Measurements from ENCODE around the gene PCDHGA3. TPM values are rescaled to one million over a fixed set of nuclear protein-coding genes. Genes with fewer than 3 reads are reported as not detected.
"Not testable (repeated sequence)": the region's sequence is repeated elsewhere in the genome, so short reads cannot be mapped to it uniquely, and the experiment has no call there.

PCDHGA3 gene
- total RNA-seq, 3 donors from 2014 or later, result 0.24 to 2.2 (median 0.43) TPM

- H3K4me1 ChIP-seq (ENCODE audit: low read depth), result no peaks in the 10 kb centered on the region
- no peaks in the 10 kb centered on the region for H3K36me3 ChIP-seq (ENCODE audit: low read depth)
- no peak for TF ChIP-seq CTCF (IDR thresholded peaks at IDR 0.05)
- no peak overlapping the region for H3K4me3 ChIP-seq
- DNase-seq (no peak), ATAC-seq (no peak)
- peaks cover 74% of the 10 kb centered on the region for H3K9me3 ChIP-seq
- intact Hi-C loops (cut with DNase I, micrococcal nuclease), result no loop called here
Measured at GRCh38 chr5:141383345-141383744, 39.7 kb downstream of the PCDHGA3 start.

- Histone ChIP-seq H3K4me3 (no peak overlapping the region), H3K36me3 (ENCODE audit: low read depth) (no peaks in the 10 kb centered on the region), H3K4me1 (ENCODE audit: low read depth) (no peaks in the 10 kb centered on the region), H3K9me3 (peaks cover 88% of the 10 kb centered on the region)
- DNase-seq (no peak), ATAC-seq (no peak)
- intact Hi-C loops (cut with DNase I, micrococcal nuclease), result no loop called here
- no peak for TF ChIP-seq CTCF (IDR thresholded peaks at IDR 0.05)
Measured at GRCh38 chr5:141384471-141385267, 41.0 kb downstream of the PCDHGA3 start.

GRCh38 chr5:141387557-141388311 lies 44.1 kb downstream of the PCDHGA3 start, which contains the start of gene PCDHGB4:
Gene PCDHGB4, plus strand, starts transcription at chr5:141387698. Its CDS starts 187 bp downstream, at chr5:141387885.
- DNase-seq, result peak in 1 of 3 donors; percentile 21
- H3K4me3 ChIP-seq, result not testable (repeated sequence)
- ATAC-seq, result peak; percentile 63

GRCh38 chr5:141388661-141389060 lies 45.0 kb downstream of the PCDHGA3 start:
- Histone ChIP-seq H3K36me3 (ENCODE audit: low read depth) (no peaks in the 10 kb centered on the region), H3K4me1 (ENCODE audit: low read depth) (no peaks in the 10 kb centered on the region), H3K9me3 (peaks cover 92% of the 10 kb centered on the region), H3K4me3 (no peak overlapping the region)
- DNase-seq (no peak), ATAC-seq (no peak)
- intact Hi-C loops (cut with DNase I, micrococcal nuclease), result no loop called here
- no peak for TF ChIP-seq CTCF (IDR thresholded peaks at IDR 0.05)

More at GRCh38 chr5:141387557-141388311, 44.1 kb downstream of the PCDHGA3 start, which contains the start of gene PCDHGB4:
- intact Hi-C loops (cut with DNase I, micrococcal nuclease); H3K36me3 ChIP-seq (ENCODE audit: low read depth); H3K4me1 ChIP-seq (ENCODE audit: low read depth): not testable (repeated sequence)
- peaks cover 92% of the 10 kb centered on the region for H3K9me3 ChIP-seq

GRCh38 chr5:141389153-141390042 lies 45.8 kb downstream of the PCDHGA3 start:
- peaks cover 92% of the 10 kb centered on the region for H3K9me3 ChIP-seq
- H3K4me3 ChIP-seq, result no peak overlapping the region
- no peaks in the 10 kb centered on the region for H3K36me3 ChIP-seq (ENCODE audit: low read depth)
- TF ChIP-seq CTCF (IDR thresholded peaks at IDR 0.05), result no peak
- no peak for DNase-seq
- no peaks in the 10 kb centered on the region for H3K4me1 ChIP-seq (ENCODE audit: low read depth)
- intact Hi-C loops (cut with DNase I, micrococcal nuclease), result no loop called here
- no peak for ATAC-seq
